OCI-M2 (cell line): ENCODE data around the gene SMIM11.
"Not testable (repeated sequence)": the region's sequence is repeated elsewhere in the genome, so short reads cannot be mapped to it uniquely, and the experiment has no call there.

ENCODE experiments used
- DNase-seq: peaks from one replicate; lab custom pipeline; 2025; ENCODE audit not compliant: unreplicated experiment; lab: John Stamatoyannopoulos, UW

The SMIM11 gene

DNA sequence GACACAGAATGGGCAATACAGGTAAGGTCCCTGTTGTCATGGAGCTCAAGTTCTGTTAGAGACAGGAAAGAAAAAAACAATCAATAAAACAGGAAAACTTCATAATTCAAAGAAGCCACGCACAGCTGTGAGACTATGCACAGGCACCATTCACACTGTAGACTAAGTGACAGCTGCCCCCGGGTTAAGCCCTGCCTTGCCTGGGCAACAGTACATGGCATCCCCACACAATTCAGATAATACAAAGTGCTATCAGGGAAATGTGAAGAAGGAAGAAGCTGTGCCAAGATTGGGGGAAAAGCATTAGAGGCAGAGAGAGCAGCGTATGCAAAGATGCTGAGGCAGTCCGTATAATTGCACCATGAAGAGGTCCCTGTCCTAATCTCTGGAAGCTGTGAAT is 20.5 kb upstream of the SMIM11 start:
- no peak for DNase-seq

- DNase-seq, result no peak
Measured at GRCh38 chr21:34355570-34355969, 19.7 kb upstream of the SMIM11 start.

GRCh38 chr21:34357889-34358288 is 17.4 kb upstream of the SMIM11 start:
- no peak for DNase-seq

DNA sequence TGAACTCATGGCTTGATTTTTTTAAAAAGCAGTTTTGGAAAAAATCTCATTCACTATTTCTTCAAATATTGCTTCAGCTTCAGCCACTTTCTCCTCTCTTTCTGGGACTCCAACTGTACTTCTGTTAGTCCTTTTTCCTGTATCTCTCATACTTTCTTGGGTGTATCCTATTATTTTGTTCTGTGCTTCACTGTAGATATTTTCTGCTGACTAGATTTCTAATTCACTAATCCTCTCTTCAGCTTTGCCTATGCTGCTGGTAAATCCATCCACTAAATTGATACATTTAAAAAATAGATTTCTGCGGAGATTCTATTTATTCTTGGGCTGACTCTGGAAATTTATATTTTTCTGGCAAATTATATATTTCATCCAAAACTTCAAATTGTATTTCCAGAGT is 16.4 kb upstream of the SMIM11 start:
- no peak for DNase-seq

GRCh38 chr21:34360488-34361241 is 14.6 kb upstream of the SMIM11 start:
- no peak for DNase-seq

- DNase-seq, result no peak
Measured at GRCh38 chr21:34362136-34362444, 13.2 kb upstream of the SMIM11 start.

DNA sequence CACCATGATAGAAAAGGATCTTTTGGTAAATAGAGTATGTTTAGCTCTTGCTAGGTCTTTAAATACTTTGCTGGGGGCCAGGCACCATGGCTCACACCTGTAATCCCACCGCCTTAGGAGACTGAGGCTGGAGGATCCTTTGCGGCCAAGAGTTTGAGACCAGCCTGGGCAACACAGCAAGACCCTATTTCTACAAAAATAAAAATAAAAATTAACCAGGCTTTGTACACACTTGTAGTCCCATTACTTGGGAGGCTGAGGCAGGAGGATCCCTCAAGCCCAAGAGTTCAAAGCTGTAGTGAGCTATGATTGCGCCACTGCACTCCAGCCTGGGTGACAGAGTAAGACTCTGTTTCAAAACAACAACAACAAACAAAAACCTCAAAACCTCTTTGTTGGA is 12.6 kb upstream of the SMIM11 start:
- DNase-seq, result no peak

- DNase-seq, result no peak
Measured at GRCh38 chr21:34363733-34364132, 11.6 kb upstream of the SMIM11 start, which contains the start of gene KCNE2. TSS of gene KCNE2 (plus strand) at chr21:34364006. CDS start at chr21:34370479, 6,473 bp downstream.

DNA sequence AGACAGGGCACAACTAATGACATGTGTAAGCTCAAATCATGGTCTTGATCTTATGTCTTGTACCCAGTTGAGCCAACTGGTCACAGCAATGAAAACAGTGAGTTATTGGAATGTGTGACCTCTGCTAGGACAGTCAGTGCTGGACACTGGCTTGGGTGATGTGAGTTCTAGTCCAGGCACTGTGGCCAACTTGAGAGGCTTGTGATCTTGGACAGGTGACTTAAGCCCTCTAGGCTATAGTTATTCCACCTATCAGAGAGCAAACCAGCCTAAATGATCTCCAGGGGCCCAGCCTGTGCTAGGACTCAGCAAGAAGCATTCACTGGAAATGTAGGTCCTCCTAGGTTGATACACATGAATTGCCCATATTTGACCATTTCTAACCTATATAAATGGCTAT is 10.4 kb upstream of the SMIM11 start:
- DNase-seq, result no peak

DNA sequence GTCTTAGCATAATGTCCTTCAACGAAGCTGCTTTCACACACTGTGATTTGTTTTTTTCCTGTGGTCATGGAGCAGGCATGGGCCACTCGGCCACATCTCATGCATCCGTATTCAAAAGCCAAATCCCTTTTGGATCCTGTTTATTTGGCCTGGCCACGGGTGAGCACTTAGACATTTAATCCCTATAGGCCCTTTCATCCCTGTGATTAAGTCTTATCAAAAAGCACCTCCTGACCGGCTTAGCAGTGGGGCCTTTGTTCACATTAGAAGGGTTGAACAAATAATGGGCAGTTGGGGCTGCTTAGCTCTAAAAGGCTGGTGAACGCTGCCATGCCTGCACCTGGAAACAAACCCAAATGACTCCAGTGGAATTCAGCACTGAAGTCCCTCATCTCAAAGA is 9.5 kb upstream of the SMIM11 start:
- DNase-seq, result no peak

- DNase-seq, result no peak
Measured at GRCh38 chr21:34367320-34367935, 7.9 kb upstream of the SMIM11 start.

DNA sequence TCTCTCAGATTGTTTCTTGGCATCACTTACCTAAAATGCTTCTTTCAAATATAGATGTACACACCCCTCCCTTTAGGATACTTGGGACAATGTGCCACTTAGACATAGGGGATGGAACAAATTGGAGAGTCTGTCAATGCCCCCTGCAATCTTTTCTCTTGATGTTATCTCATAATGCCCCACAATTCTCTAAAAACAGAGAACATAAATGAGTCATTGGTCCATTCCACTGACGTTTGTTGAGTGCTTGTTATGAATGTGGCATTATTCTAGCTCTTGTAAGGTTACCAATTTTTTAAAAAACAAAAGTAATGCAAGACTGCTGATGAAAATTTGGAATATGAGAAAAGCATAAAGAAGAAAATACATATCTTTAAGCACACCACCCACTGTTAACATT is 5.6 kb upstream of the SMIM11 start:
- DNase-seq, result no peak

GRCh38 chr21:34372321-34372720 is 3.0 kb upstream of the SMIM11 start:
- DNase-seq, result no peak

- DNase-seq, result not testable (repeated sequence)
Measured at GRCh38 chr21:34374462-34374861, 845 bp upstream of the SMIM11 start.

DNA sequence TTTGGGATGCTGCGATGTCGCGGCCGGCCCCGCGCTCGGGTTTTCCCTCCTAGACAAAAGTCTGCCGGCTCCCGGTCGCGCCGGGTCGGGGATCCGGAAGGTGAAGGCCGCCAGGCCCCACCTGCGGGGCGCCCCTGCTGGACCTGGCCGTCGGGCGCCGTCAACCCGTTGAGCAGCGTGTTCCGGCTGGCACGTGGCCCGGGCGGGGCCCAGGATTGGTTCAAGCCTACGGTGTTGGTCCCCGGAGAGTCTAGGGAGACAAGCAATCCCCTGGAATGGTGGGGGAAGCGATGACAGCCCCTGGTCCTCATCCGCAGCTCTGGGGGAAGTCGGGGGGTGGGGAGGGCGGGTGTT is 289 bp downstream of the SMIM11 start:
- DNase-seq, result not testable (repeated sequence)

DNA sequence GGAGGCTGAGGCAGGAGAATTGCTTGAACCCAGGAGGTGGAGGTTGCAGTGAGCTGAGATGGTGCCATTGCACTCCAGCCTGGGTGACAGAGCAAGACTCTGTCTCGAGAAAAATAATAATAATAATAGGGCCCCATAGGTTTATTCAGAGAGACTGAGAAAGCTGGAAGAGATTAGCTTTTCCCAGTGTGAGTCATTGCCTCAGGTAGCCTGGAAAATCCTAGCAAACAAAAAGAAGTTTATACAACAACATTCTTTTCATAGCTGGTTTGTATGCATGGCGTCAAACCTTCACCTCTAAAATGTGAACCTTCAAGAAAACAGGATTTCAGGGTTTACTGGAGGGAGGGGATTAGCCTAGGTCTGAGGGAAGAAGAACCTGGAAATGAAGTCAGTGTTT is 7.8 kb downstream of the SMIM11 start:
- DNase-seq, result not testable (repeated sequence)

DNA sequence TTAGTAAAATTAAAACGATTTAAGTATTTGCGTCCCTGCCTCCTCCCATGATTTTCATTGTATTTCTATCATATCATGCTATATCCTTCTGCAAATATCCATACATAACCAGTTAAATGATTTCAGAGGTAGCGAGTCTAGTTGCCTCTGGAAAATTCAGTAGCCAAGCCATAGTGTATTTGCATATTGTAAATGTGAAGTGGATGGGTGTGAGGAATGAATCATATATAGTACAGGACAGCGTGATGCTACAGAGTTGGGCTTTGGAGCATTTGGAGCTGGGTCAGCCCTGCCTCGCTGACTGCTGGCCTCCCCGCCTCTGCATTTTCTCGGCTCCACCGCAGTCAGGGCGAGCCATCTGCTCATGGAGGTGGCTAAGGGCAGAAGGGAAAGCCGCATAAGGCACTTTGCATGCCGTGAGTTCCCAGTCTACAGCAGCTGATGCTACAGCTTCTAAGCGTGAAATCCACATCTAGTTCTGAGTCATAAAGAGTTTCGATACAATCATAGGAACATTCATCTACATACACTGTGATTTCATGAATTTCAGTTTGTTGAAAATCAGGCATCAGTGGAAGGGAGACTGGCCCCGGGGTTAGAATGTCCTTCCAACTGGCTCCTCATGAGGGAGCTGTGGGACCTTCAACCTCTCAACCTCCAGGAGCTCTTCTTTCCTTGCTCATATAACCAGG is 8.6 kb downstream of the SMIM11 start:
- DNase-seq, result not testable (repeated sequence)

GRCh38 chr21:34400522-34400921 is 25.2 kb downstream of the SMIM11 start:
- not testable (repeated sequence) for DNase-seq

DNA sequence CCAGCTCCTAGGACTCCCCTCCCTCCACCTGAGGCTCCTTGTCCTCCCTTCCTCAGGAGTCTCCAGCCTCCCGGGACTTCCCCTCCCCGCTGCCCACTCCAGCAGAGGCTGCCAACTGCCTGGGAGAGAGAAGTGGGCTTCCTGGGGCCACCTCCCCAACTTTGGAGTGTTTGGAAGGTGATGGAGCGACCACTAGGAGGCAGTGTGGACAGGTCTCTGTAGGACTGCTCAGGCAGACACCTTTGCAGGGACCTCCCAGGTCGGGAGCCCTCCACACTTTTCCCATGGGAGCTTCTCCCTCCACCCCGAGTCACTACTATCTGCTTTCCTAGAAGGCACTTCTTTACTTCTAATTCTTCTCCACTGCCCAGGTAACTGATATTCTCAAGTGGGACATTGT is 29.4 kb downstream of the SMIM11 start:
- not testable (repeated sequence) for DNase-seq

DNA sequence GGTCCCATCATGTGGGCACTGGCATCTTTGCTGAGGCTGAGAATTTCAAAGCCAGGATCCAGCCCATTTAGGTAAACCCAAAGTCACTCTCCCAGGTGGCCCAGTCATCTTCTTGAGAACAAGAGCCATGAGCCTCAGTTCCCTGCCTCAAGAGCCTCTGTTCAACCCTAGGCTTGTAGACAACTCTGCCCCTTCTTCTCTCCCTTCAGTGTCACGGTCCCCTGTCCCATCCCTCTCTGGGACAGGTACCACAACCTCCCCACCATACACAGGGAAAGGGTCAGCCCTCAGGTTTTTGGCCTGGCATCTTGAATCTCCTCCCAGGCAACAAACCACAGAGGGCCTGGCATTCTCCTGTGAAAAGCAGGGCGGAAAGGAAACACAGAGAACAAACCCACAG is 30.4 kb downstream of the SMIM11 start:
- DNase-seq, result not testable (repeated sequence)

DNA sequence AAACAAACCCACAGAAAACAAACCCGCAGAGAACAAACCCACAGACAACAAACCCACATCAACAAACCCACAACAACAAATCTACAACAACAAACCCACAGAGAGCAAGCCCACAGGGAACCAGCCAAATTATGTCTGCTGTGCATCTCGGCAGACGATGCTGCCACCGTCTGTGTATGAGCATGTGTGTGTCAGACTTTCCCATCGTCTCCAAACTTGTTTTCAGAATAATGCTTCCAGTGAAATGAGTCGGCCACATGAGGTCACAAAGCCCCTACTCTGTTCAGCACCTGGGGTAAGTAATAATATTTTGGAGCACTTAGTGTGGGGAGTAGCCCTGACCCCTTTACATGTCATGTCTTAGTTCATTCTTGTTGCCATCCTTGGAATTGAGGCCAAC is 30.8 kb downstream of the SMIM11 start:
- DNase-seq, result not testable (repeated sequence)

DNA sequence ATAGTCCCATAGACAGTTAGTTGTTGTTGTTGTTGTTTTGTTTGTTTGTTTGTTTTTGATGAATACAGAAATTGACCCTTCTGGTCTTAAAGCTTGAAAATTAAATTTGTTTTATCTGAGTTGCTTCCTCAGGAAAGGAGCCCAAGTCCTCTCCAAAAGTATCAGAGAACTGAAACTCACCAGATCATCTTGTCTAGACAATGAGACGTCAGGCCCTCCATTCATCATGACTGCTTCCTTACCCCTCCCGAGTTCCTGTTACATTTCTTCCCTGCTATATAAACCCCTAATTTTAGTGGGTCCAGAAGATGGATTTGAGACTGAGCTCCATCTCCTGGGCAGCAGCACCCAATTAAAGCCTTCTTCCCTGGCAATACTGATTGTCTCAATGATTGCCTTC is 31.4 kb downstream of the SMIM11 start:
- DNase-seq, result not testable (repeated sequence)
